Breast epithelium (tissue), 3 donors: Measurements from ENCODE around the gene SERAC1.

ENCODE experiments used
- CTCF ChIP-seq, 3 donors: fragments of 450-650 bp; IDR thresholded peaks; one replicate each; pipeline ENCODE4 v1.5.1; 2016 to 2017; ENCODE audit warnings: antibody characterized with exemption in 3 of 3, mild to moderate bottlenecking in 3 of 3, moderate library complexity in 3 of 3
- POLR2A ChIP-seq: fragments of 450-650 bp; IDR thresholded peaks from one replicate; pipeline ENCODE4 v1.6.1; 2016; ENCODE audit warnings: antibody characterized with exemption, mild to moderate bottlenecking, moderate library complexity
- POLR2AphosphoS5 ChIP-seq, 3 donors: sonication (generic); formaldehyde crosslinking; IDR thresholded peaks; one replicate each; pipeline ENCODE4 v1.6.1; 2017; ENCODE audit warnings: antibody characterized with exemption in 3 of 3

DNA sequence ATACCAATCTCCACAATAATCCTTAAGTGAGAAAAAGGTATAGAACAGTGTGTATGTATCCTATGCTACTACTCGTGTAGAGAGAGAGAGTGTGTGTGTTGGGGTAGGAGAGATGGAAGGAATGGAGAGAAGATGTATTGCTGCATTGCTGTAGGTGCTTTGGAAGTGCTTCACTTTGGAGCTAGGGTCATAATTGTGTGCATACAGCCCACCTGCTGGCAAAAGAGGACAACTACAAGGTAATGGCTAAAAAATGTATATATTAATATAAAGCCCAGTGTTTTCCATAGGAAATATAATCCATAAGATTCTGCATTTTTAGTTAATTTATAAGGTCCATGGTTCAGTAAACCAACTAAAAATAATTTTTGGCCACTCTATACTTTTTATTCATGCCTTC lies 36.1 kb downstream of the SERAC1 start:
- no peak for TF ChIP-seq POLR2AphosphoS5 (IDR thresholded peaks at IDR 0.05)
- no peak for TF ChIP-seq CTCF (IDR thresholded peaks at IDR 0.05)
- no peak for TF ChIP-seq POLR2A
